D721Med (cell line): ENCODE results near the gene ERLIN1.
A peak's percentile ranks its signal among the peaks of the same experiment; 100 is the strongest.

ENCODE experiments used
- DNase-seq: peaks from one replicate; pipeline ENCODE4 v3.0.0; 2011; ENCODE audit warnings: low spot score; ENCODE audit not compliant: insufficient read length
- FAIRE-seq: peaks from 2 replicates; lab custom pipeline; 2011; peaks lifted over from hg19 to GRCh38; lab: Jason Lieb, UNC
- CTCF ChIP-seq: IDR thresholded peaks from 2 replicates; pipeline ENCODE4 v1.5.1; 2012; ENCODE audit warnings: mild to moderate bottlenecking, control low read depth; ENCODE audit not compliant: insufficient read depth; ENCODE audit errors: missing control alignments

Gene ERLIN1

GRCh38 chr10:100184840-100185239 is 989 bp downstream of the ERLIN1 start:
- DNase-seq (no peak), FAIRE-seq (peak; percentile 67)
- TF ChIP-seq CTCF = no peak

GRCh38 chr10:100184426-100184825 is 1.4 kb downstream of the ERLIN1 start:
- DNase-seq (no peak), FAIRE-seq (peak; percentile 11)
- TF ChIP-seq CTCF = no peak

- TF ChIP-seq CTCF = no peak
- DNase-seq = no peak
- FAIRE-seq = peak; percentile 66
Observed at GRCh38 chr10:100183481-100183880, 2.3 kb downstream of the ERLIN1 start.

- DNase-seq (no peak), FAIRE-seq (peak; percentile 95)
- no peak for TF ChIP-seq CTCF
Observed at GRCh38 chr10:100182908-100183307, 2.9 kb downstream of the ERLIN1 start.

GRCh38 chr10:100182281-100182680 is 3.5 kb downstream of the ERLIN1 start:
- FAIRE-seq = no peak
- no peak for DNase-seq
- no peak for TF ChIP-seq CTCF

GRCh38 chr10:100175875-100176274 is 10.0 kb downstream of the ERLIN1 start:
- FAIRE-seq = no peak
- no peak for DNase-seq

More at GRCh38 chr10:100175875-100176274, 10.0 kb downstream of the ERLIN1 start:
- TF ChIP-seq CTCF = no peak
